CD4-positive, alpha-beta T cell treated with Interleukin-10 for 1 hour (primary cell): ENCODE measurements around the gene ERAL1.

Experiments
- DNase-seq: peaks from one replicate; pipeline ENCODE4 v3.0.0-alpha.2; 2020

The ERAL1 gene

DNA sequence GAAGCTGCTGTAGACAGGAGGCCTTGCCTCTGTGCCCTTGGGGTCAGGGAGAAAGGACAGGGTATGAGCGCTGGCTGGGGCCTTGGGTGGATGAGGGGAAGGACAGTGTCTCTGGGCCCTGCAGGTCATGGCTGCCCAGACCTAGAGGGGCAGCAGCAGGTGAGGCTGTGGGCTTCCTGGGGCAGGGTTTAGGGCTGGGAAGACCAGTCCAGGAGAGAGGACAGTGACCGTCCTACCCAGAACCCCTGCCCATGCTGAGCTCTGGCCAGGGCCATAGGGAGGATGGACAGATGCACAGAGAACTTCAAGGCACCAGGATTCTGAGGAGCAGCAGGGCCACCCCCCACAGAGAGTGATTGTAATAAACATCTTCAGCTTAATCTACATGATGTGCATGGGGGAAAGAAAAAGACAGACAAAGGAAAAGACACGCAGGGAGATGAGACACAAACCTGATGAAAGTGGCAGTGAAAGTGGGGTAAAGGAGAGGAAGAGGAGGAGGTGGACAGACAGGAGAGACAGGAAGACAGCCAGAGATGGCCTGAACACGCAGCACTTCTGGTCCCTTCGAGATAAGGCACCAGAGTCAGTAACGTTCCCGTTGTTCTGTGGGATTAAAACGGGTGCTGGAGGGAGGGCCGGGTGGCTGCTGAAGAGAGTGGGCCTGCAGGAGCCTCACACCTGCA is 25.2 kb downstream of the ERAL1 start:
- DNase-seq, result no peak

DNA sequence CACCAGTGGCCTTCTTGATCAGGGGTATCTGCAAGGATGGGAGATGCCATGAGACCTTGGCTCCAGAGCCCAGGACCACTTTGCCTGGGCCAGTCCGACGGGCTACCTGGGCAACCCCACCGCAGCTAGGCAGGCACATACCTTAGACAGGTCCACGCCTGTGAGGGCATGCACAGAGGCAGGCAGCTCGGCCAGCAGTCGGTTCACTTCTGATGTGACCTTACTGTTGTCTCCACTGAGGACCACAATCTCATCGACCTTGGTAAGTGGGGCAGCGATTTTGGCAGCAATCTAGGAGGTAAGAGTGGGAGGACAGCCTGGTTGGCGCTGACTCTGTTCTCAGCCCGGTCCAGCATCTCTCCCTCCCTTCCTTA is 25.7 kb downstream of the ERAL1 start:
- no peak for DNase-seq

- DNase-seq, result no peak
Measured at GRCh38 chr17:28881533-28882056, 26.8 kb downstream of the ERAL1 start.

DNA sequence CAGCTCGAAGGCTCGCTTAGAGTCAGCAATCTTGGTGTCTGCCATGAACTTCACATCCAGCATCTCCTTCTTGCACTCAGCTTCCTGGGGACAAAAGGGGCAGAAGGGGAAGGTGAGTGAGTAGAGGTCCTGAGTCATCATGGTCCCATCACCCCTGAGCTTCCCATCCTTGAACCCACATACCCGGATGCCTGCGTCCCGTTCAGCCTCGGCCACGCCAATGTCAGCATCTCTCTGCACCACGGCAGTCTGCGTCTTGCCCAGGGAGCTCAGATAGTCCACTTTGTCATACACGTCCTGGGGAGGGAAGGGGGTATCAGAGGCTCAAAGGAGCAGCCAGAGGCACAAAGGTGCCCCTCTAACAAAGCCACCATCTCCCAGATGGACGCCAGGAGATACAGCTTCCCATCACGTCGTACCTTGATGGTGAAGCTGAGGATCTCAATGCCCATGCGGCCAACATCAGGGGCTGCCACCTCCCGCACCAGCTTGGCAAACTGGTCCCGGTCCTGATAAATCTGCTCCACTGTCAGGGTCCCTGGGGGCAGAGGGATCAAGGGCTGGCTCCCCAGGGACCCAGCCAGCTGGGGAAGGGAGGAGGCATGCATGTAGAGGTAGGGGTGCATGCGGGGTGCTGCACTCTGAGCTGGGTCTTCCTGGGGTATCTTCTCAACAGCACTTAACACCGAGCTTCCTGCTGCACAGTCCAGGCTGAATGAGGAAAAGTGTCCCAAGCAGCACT is 27.5 kb downstream of the ERAL1 start:
- no peak for DNase-seq

GRCh38 chr17:28883967-28884702 is 29.3 kb downstream of the ERAL1 start:
- DNase-seq, result no peak

GRCh38 chr17:28885363-28885762 is 30.5 kb downstream of the ERAL1 start:
- DNase-seq, result no peak

DNA sequence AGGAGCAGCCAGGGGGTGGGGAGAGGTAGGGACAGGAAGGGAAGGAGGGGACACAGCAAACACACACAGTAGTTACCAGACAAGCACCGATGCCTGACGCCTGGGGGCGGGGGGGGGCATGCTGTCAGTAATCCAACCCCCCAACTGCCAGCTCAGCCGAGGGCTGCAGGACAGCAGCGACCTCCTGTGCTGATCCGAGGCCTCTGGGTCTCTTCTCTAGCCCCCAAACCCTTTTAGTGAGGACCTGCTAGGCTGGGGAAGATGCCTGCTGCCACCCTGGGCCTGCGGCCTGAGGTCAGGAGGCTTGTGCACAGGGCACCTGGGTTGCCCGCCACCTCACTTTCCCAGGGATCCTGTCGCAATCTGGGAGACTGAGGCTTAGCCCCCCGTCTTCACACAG is 31.1 kb downstream of the ERAL1 start:
- DNase-seq, result no peak

DNA sequence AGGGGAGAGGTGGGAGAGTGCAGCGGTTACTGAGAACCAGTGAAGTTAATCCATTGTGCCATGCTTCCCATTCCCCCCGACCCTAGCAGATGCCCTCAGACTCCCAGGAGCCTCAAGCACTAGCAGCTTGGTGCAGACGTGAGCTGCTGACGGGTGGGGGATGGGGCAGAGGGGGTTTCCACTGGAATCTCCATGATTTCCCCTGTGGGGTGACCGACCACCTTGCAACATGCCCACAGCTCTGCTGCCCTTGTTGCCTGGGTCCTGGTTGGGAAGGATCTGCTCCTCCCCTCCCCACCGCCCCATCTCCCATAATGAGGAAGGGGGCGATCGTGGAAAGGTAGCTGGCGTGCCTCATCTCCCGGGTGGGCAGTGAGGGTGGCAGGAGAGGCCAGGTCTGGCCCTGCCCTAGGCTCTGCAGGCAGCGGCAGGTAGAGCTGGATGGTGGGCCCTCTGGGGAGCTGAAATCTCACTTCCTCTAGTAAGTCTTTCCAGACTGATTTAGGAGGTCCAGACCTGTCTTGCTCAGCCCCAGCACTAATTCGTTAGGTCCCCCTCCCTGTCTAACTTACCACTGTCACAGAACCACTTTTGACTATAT is 33.2 kb downstream of the ERAL1 start:
- DNase-seq, result no peak

GRCh38 chr17:28888832-28889231 is 34.0 kb downstream of the ERAL1 start:
- no peak for DNase-seq

GRCh38 chr17:28889996-28890395 is 35.2 kb downstream of the ERAL1 start:
- no peak for DNase-seq

- no peak for DNase-seq
Measured at GRCh38 chr17:28891201-28891600, 36.4 kb downstream of the ERAL1 start.

DNA sequence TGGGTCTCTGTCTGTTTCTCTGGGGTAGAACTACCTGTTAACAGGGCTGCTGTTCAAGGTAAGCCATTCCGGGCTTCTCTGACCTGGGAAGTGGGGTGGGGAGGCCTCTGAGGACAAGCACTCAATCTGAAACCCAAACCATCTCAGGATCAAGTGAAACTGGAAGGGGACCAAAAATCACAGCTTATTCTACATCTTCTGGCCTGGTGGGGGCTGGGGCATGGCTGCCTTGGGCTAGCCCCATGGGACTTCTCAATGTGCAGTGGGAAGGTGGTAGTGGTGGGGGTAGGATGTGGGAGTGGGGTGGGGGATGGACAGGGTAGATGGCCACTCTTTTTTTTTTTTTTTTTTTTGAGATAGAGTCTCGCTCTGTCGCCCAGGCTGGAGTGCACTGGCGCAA is 37.2 kb downstream of the ERAL1 start:
- DNase-seq, result no peak

DNA sequence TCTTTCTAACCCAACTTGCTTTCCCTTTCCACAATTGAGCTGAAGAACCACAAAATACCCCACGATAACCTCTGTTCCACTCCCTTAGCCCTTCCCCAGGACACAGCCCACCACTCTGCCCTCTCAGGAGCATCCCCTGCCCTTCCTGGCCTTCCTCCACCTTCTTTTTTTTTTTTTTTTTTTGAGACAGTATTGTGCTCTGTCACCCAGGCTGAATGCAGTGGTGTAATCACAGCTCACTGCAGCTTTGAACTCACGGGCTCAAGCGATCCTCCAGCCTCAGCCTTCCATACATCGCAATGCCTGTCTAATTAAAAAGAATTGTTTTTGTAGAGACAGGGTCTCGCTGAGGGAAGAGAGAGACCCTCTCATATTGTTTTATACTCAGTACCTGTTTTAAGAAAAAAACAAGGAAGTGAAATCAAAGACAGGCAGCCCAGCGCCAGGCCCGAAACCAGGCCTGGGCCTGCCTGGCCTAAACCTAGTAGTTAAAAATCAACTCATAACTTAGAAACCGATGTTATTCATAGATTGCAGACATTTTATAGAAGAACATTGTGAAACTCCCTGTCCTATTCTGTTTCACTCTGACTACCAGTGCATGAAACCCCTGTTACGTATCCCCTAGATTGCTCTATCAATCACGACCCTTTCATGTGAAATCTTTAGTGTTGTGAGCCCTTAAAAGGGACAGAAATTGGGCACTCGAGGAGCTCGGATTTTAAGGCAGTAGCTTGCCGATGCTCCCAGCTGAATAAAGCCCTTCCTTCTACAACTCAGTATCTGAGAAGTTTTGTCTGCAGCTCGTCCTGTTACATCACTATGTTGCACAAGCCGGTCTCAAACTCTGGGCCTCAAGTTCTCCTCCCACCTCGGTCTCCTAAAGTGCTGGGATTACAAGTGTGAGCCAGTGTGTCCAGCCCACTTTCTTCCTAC is 38.7 kb downstream of the ERAL1 start:
- peak; percentile 28 for DNase-seq

DNA sequence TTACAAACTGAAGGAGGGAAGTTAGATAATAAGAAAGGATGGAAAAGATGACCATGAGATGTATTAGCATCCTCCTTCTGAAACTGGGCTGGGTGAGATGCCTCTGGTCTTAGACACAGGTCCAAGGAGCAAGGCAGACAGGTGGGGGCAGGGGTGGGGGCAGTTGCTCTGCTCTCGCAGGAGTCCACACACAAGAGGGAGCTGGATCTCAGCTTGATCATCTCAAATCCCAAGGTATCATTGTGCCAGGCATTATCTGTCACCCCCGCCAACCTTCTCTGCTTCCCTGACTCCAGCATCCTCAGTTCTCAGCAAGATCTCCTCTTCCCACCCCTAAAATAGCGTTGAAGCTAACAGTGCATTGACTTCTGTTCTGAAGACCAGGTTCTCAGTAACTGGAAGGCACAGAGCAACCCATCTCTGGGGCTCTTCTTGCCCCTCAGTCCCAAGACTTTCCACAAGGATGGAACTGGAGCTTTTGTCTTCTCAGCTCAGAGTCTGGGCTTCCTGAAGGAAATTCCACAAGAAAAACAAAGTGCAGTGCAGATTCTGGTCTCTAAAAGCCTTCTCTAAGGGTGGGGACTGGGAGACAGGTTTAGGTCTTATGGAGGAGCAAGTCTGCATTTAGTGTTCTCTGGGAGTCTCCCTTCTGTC is 41.1 kb downstream of the ERAL1 start:
- no peak for DNase-seq

GRCh38 chr17:28896491-28896883 is 41.7 kb downstream of the ERAL1 start:
- no peak for DNase-seq

- peak; percentile 68 for DNase-seq
Measured at GRCh38 chr17:28896884-28897768, 42.3 kb downstream of the ERAL1 start, which contains the start of gene FLOT2. TSS of gene FLOT2 (minus strand) at chr17:28897733. CDS start at chr17:28897574, 159 bp downstream.

- peak; percentile 46 for DNase-seq
Measured at GRCh38 chr17:28897769-28898526, 43.1 kb downstream of the ERAL1 start.

DNA sequence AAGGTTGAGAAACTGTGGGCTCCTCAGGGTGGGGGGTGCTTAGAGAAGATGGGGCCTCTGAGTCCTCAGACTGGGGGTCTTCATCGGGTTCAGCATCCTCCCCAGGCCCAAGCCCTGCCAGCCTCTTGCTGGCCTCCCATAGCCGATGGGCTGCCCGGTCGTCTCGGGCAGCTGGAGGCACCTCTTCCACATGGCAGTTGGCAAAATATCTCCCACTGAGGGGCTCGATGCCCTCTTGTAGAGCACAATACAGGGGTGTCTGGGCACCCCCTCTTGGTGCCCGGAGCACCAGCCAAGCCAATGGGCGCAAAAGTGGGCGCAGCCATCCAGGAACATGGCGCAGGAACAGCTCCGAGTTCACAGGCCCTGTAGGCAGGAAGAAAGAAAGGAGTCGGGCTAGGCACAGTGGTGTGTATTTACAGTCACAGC is 43.7 kb downstream of the ERAL1 start:
- no peak for DNase-seq

- no peak for DNase-seq
Measured at GRCh38 chr17:28899212-28899815, 44.5 kb downstream of the ERAL1 start.
